Measurements from ENCODE around the gene KCNC1. TPM values are rescaled to one million over a fixed set of nuclear protein-coding genes. Genes with fewer than 3 reads are reported as not detected.

The KCNC1 gene
- not detected in 2 replicates for total RNA-seq

GRCh38 chr11:17734418-17734911, at the start of gene KCNC1:
Gene KCNC1 (plus strand): TSS chr11:17734781. CDS start chr11:17736003, 1,222 bp downstream.

DNA sequence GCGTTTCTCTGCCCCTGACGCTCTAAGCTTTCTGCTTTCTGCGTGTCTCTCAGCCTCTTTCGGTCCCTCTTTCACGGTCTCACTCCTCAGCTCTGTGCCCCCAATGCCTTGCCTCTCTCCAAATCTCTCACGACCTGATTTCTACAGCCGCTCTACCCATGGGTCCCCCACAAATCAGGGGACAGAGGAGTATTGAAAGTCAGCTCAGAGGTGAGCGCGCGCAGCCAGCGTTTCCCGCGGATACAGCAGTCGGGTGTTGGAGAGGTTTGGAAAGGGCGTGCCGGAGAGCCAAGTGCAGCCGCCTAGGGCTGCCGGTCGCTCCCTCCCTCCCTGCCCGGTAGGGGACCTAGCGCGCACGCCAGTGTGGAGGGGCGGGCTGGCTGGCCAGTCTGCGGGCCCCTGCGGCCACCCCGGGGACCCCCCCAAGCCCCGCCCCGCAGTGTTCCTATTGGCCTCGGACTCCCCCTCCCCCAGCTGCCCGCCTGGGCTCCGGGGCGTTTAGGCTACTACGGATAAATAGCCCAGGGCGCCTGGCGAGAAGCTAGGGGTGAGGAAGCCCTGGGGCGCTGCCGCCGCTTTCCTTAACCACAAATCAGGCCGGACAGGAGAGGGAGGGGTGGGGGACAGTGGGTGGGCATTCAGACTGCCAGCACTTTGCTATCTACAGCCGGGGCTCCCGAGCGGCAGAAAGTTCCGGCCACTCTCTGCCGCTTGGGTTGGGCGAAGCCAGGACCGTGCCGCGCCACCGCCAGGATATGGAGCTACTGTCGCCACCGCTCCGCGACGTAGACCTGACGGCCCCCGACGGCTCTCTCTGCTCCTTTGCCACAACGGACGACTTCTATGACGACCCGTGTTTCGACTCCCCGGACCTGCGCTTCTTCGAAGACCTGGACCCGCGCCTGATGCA, 15.3 kb upstream of the KCNC1 start, which contains the start of gene MYOD1:
Gene MYOD1 (plus strand): TSS at position 544 of the 910 bp plus-strand sequence. CDS start 212 bp downstream, at position 756.

Other genes with a start within 250 kb of the KCNC1 start
- gene USH1C, start 190.4 kb upstream of the KCNC1 start, total RNA-seq, result not detected in 2 replicates
- not detected in 2 replicates for gene OTOG, start 187.5 kb upstream of the KCNC1 start, total RNA-seq
- gene MYOD1, start 15.2 kb upstream of the KCNC1 start, total RNA-seq, result not detected in 2 replicates

Data from bronchus fibroblast of lung (primary cell).